Measurements from ENCODE around the gene ADGRA1.

Gene ADGRA1

DNA sequence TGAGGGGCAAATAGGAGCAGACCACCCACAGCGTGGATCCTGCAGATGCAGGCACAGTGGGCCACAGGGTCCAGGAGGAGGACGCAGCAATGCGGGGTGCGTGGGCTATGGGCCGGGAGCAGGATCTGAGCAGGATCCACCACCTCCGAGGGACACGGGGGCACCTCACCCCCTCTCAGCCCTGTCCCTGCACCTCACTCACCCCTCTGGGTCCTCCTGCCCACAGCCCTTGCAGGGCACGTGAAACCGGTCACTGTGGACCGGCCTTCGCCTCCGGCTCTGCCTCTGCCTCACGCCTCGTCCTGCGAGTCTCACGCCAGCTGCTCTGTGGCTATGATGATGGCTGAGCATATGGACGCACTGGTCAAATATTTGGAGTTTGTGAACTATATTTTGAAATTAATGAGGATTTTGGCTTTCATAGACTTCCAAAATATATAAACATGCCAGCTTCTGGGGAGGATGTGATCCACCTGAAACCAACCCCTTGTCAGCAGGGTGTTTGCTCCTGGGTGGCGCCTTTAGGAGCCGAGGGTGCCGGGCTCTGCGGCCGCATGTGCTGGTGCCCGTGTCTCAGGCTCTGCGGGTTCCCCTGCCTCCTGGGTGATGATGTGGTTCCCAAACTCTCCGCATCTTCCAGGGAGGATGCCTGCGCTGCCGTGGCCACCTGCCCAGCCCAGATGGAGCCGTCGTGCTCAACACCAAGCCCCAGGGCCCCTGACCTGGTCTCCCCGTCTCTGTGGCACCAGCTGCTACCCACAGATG is 11.3 kb upstream of the ADGRA1 start:
- DNase-seq (ENCODE audit: low spot score), result no peak

DNA sequence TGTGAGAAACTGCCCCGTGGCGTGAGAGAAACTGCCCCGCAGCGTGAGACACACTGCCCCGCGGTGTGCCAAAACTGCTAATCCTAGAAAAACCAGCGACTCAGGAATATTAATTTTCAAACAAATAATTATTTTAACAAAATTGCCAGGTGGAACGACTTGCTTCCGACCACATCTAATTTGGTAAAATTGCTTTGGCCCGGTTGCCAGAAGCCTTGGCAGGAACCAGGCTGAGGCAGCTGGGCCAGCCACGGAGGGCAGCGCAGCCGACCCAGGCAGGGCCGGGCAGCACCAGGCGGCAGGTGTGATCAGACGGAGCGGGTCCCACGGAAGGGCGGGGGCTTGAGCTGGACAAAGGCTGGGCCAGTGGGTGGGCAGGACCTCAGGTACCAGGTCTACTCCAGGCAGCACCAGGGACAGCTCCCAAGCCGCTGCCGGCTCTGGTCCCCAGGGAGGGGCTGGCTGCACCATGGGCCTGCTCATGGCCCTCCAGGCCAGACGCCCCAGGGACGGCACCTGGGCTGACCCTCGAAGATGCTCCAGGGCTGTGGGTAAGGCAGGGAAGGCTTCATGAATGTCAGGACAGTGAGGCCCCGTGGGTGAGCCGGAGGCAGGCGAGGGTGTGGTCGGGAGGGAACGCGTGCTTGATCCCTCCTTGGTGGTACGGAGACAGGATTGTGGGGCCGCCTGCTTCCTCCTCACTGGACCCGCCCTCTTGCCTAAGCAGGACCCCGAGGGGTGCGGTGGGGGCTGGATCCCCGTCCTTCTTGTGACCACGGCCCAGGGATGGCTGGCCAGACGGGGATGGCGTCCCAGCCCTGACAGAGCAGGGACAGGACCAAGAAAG is 7.7 kb upstream of the ADGRA1 start:
- no peak for DNase-seq (ENCODE audit: low spot score)

DNA sequence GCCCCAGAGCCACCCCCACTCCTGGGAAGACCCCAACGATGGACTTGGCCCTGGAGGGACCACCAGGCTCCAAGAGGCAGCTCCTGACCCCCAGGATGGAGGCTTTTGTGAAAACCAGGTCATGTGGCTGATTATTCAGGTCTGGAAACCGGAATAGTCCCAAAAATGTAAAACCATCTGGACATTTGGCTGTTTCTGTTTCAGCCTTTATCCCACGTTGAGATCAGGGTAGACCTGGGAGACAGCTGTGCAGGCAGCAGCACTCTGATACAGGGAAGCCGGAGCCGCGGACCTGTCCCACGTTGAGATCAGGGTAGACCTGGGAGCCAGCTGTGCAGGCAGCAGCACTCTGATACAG is 7.1 kb upstream of the ADGRA1 start:
- no peak for DNase-seq (ENCODE audit: low spot score)

DNA sequence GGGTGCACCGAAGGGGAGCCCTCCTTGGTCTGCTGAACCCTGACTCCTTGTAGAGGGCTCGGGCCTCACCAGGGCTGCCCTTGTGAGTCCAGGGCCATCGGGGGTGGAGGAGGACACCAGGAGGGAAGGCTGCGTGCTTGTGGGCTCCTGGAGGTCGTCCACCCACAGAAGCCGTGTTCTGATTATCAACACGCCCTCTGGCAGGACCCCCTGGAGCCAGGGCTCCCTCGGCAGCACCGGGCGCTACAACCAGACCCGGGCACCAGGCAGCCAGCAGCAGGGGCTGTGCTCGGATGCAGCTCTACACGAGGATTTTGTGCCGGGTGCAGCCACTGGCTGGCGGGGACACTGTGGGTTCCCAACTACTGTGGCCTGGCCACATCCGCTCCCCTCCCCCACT is 6.1 kb upstream of the ADGRA1 start:
- DNase-seq (ENCODE audit: low spot score), result no peak

DNA sequence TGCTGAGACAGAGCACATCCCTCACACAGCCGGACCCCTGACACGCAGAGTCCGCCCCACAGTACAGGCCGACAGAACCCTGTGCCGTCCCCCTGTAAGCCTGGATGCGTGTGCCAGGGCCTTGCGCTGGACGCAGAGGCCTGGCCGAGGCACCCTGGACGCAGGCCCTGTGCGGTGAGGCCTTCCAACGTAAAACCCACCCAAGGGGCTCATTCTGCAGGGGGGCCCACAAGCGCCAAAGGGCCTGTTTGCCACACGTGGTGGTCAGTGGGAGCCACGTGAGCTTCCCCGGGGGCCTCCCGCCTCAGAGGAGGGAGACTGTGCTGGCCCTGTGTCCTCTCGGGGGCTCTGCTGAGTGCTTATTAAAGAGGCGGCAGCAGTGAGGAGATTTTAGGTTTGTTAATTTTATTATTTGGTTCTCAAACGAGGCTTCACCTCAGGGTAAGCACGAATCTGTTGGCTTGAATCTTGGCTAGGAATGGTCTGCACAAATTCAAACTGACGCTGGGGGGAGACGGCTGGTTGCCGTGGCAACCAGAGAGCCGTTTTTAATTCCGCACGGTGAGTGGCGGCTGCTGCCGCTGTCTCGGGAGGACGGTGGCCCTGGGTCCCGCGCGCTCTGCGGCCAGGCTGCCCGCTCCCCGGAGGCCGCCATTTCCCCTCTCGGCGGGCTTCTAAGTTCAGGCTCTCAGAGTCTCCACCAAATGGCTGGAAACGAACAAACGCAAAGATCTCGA is 4.9 kb upstream of the ADGRA1 start:
- DNase-seq (ENCODE audit: low spot score), result no peak

DNA sequence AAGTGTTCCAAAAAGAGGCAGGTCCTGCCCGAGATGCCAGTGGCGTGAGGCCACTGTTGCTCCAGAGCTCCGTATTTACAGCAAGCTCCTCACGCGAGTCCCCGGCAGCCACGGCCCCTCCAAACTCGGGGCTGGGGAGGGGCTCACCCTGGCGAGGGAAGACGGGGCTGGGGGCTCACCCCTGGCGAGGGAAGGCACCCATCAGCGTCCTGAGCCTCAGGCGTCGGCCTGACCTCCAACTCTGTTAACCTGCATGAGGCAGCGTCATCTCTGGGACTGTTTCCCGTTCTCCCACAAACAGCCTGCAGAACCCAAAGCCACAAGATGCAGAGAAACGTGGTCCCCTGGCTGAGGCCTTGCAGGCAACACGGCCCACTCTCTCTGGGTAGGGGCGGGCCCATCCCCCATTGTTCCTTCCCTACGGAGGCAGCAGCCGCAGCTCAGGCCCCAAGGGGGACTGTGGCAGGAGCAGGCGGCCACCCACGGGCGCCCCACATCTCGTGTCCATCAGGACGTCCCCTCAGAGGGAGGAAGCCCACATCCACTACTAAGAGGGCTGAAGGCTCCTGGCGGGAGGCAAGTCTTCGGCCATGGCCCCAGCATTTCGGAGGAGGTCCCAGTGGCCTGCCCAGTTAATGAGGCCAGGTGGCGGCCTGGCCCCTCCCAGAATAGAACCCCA is 4.2 kb upstream of the ADGRA1 start:
- no peak for DNase-seq (ENCODE audit: low spot score)

DNA sequence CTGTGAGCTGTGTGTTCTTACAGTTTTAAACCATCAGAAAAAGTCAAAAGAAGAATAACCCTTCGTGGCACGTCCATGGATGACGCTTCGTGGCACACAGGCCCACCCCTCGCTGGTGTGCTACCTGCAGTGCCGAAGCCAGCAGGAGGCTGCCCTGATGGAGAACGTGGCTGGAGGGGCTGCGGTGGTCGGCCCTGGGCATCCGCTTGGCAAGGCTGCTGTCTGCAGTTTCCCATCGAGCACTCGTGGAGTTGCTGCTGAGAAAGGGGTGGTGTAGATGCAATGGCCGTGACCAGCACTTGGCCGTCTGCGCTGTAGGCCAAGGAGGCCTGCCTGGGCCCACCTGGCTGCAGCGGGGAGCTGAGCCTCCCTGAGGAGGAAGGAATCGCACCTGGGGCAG is 3.2 kb upstream of the ADGRA1 start:
- no peak for DNase-seq (ENCODE audit: low spot score)

DNA sequence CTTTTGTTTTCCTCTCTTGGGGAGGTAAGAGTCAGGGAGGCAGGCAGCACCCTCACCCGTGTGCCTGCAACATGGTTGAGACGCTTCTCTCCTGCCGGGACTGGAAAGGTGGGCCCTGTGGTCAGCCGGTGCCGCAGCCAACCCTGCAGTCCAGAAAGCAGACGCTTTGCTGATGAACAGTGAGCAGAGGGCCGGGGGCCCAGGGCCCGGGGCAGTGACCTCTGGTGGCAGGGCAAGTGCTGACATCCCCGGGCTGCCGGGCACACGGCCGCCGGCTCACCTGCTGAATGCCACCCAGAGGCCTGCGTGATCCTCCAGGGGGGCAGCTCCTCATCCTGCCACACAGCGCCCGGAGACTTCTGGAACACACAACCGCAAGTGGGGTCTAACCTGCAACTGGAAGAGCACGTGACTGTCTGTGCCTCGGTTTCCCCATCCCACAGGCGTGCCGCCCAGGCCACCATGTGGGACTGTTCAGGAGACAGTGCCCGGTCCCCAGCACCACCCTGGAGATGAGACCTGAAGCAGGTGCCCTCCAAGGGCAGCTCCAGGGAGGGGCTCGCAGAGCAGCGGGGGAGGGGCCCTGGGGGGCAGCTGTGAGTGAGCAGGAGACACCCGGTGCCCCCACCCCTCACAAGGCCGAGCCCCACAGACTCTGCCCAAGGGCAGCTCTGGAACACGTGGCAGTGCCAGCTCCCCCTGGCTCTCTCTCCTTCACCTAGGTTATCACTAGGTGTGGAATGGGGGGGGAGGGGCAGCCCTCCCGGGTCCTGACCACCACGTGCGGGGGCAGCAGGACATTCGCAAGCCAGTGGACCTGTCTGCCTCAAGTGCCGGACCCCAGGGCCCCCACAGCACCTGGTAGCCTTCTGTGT is 2.2 kb upstream of the ADGRA1 start:
- DNase-seq (ENCODE audit: low spot score), result no peak

DNA sequence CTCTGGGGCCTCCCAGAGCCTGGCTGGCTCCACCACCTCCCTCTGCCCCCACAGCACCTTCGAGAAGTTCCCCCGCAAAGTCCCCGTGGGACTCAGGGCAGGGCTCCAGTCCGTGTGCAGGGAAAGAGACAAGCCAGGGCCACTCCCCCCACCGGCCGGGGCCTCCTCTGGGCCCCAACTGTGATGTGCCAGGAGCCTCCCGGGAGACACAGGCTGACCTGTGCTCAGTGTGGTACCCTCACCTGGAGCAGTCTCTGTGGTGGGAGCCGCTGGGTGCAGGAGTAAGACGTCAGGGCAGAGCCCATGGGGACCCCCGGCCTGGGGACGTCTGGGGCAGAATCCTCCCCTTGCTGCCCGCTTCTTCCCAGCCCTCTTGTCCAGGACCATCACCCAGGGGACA is 1.5 kb upstream of the ADGRA1 start:
- DNase-seq (ENCODE audit: low spot score), result no peak

DNA sequence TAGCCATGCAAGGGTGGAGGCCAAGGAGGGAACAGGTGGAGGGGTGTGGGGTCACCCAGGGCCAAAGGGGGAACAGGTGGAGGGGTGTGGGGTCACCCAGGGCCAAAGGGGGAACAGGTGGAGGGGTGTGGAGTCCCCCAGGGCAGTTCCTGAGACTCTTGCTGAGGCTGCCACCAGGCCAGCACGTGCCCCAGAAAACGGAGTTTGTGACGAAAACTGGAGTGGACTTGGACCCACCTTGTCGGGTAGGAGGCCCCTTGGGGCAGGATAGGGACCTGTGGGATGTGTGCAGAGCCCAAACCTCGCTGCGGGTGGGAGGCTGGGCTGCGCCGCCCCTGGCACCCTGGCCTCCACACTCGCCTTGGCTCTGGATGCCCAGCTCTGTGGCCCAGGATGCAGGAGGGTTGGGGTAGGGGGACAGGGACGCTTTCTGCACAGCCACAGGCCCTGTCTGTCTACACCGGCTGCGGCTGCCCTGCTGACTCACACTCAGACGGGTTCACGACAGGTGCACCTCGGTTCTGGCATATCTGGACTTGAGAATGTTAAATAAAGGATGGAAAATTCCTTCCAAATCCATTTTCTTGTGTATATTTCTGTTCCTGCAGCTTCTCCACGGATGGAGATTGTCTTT is 562 bp upstream of the ADGRA1 start:
- DNase-seq (ENCODE audit: low spot score), result no peak

DNA sequence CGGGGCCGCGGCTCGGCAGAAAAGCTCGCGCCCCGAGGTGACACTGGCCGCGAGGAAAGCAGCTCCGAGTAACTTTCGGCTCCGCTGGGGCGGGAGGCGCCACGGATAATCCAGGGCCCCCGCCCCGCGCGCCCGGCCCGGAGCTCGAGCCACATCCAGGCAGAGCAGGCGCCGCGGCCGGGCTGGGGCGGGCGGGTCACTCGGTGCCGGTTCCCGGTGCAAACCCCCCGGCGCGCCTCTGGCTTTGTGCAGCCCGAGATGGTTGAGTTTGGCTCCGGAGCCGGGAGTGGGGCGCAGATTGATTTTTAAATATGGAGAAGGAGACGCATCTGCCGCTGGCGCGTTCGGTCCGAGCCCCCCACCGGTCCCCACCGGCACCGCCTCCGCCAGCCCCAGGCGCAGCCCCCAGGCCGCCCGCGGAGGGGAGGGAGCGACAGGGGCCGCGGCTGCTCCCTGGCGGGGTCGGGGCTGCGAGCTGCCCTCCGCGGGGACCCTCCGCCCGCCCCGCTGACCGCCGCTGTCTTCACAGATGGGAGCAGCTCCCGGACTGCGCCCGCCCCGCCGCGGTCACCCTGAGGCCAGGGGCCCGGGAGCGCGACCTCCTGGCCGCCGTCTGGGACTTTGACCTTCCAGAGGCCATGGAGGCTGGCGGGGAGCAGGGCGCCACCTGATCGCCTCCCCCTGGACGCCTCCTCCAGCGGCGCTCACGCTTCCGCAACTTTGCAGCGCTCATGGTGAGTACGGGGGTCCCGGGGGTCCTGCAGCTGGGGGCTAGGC is 643 bp downstream of the ADGRA1 start:
- no peak for DNase-seq (ENCODE audit: low spot score)

DNA sequence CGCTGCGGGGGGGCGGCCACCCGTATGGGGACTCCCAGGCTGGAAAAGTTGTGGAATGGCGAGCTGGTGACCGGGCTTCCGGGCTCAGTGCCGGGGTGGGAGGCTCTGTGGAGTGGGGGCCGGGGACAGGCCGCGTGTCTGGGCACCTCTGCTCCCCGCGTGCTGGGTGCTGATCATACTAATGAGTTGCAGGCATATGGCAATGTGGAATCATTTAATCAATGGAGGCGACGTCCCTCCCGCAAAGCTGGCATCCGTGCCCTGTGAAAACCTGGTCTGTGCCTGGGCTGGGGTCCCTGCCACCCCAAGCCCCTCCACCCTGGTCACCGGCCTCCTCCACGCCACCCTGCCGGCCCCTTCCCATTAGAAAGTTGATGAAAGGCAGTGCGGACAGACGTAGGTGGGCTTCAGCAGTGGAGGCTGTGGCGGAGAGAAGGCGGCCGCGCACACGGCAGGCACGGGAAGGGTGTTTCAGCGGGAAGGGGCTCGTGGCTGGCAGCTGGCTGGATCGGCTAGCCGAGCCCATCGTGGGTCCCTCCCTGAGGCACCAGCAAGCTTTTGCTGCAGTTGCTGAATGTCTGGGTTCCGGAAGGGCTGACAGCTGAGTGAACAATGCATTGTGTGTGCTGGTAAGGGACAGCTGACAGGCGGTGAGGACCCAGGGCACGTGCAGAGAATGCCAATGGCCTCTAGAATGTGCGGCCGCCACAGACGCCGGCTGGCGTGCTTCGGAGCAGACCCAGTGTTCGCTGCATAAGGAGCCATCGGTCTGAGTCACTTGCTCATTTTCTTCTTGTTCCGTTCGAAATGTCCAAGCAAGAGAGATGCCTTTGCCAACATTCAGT is 1.5 kb downstream of the ADGRA1 start:
- no peak for DNase-seq (ENCODE audit: low spot score)

DNA sequence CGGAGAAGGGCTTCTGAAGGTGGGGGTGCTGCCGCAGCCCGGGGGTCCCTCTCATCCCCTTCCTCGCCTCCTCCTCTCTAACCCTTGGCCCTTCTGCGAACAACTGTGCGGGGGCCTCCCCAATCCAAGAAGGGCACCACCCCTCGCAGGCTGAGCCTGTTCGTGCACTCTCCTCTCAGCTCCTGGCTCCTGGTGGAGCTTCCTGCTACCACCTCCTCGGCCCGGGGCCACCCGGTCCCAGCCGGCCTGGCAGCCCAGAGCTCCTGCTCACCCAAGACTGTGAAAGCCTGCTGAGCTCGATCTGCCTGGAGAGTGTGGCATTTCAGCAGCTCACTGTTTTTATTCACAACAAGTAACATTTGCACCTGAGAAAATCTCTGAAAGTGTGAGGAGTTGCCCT is 2.4 kb downstream of the ADGRA1 start:
- DNase-seq (ENCODE audit: low spot score), result no peak

DNA sequence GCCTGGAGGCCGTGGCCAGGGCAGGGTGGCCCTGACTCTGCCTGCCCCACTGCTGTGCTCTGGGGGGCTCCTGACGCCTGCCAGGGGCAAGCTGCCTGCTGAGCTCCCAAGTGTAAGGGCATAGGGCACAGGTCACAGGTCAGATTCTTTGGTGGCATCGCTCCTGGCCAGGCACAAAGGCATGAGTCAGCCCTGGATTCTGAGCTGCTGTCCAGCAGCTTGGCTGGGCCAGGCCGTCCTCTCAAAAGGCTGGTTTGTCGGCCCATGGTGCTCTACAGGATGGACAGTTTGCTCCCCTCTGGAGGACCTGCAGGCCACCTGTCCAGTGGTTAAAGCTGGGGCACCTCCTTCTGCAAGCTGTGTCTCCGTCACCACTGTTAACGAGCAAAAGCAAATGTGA is 2.9 kb downstream of the ADGRA1 start:
- no peak for DNase-seq (ENCODE audit: low spot score)

DNA sequence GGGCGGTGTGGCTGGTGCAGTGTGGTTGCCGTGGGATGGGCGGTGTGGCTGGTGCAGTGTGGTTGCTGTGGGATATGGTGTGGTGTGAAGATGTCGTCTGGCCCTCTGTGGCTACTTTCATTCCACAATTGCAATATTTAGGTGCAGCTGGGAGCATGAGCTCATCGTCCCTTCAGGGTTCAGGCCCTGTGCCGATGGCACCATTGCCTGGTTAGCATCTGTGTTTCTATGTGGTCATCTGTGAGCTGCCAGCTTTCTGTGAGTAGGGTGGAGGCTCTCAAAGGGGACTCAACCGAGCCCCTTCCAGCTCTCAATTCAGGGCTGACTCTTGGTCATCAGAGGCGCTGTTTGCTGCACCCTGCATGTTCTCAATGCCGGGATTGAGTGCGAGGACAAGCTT is 3.6 kb downstream of the ADGRA1 start:
- no peak for DNase-seq (ENCODE audit: low spot score)

DNA sequence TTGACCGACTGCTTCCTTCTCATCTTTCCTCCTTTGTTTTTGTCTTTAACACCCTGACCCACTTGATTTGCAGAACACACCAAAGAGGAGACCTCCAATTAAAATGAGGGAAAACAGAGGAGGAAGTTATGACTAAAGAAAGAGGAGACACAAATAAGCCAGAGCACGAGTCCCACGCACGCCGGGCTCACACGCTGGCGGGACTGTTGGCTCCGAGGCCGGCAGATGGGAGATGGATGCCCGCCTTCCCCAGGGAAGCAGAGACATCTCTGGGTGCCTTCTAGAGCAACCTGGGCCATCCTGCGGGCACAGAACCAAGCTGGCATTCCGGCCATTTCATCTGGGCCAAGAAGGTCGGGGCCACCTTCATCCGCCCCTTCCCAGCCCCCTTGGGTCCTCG is 5.6 kb downstream of the ADGRA1 start:
- no peak for DNase-seq (ENCODE audit: low spot score)

DNA sequence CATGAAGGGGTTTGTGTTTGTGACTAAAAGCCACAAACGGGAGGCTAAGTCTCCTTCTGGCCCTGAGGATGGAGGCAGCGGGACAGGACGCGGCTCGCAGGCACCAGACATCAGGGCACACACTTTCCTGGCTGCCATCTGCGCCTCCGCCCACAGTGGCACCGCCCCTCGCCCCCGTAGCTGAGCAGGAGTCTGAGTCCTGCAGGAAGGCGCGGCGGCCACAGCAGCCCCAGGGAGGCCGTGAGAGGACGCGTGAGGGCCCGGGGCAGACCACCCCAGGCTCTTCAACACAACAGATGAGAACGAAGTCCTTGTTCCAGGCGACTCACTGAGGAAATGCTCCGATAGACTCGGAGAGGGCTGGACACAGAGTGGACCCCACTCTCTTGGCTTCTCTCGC is 6.6 kb downstream of the ADGRA1 start:
- no peak for DNase-seq (ENCODE audit: low spot score)

DNA sequence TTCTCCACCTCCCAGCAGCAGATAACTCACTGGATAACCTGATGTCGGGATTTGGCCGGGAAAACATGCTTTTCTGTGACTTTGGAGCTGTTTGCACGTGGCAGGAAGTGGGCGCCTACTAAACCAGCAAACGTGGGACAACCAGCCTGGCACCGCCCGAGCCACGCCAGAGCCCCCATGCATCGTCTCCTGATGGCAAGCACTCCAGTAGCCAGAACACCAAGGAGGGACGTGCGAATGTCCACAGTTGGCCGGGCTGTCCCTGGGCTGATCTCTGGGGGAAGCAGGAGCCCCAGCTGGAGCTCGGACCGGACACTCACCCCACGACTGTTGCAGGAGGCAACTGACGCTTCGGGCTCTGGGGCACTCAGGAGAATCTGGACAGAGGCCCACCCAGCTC is 7.1 kb downstream of the ADGRA1 start:
- DNase-seq (ENCODE audit: low spot score), result no peak

DNA sequence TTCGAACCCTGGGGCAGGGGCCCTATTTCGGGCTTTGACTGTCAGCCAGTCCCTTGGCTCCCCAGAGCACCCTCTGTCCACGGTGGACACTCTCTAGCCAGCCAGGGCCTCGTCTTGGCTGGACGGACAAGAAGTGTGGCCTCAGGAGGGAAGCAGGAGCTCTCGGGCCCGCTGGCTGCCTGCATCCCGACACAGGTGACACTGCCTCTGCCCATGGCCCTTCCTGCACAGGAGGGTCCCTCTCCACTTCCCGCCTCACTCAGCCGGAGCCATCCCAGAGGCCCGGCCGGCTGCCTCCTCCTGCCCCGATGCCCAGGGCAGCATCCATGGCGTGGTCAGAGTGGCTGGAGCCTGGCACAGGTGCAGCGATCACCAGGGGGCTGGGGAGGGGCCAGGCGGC is 7.9 kb downstream of the ADGRA1 start:
- DNase-seq (ENCODE audit: low spot score), result no peak
